SK-N-SH (cell line): ENCODE results near the gene CCDC174. TPM values are rescaled to one million over a fixed set of nuclear protein-coding genes. Genes with fewer than 3 reads are reported as not detected.

Experiments used
- CTCF ChIA-PET: fragments of 300-600, 350-600 bp; formaldehyde crosslinking; extraction: SDS; loops from one replicate; lab custom pipeline; 2021; lab: Yijun Ruan, JAX
- POLR2A ChIA-PET: fragments of 350-600 bp; sonication (Branson Sonifier 250); formaldehyde crosslinking; extraction: SDS; loops from one replicate; lab custom pipeline; 2020; ENCODE audit warnings: antibody characterized with exemption, inconsistent platforms; lab: Yijun Ruan, JAX
- DNase-seq: peaks from one replicate; pipeline ENCODE4 v3.0.0; 2012
- H2AFZ ChIP-seq: fragments of 200-600 bp; sonication (generic); 2 replicates; pipeline ENCODE4 v1.8.1; 2016; ENCODE audit warnings: antibody characterized with exemption, mild to moderate bottlenecking, low read depth
- H3F3A ChIP-seq: fragments of 200-600 bp; sonication (generic); replicated peaks from 2 replicates; pipeline ENCODE3; 2016; ENCODE audit warnings: antibody characterized with exemption, mild to moderate bottlenecking; ENCODE audit not compliant: insufficient read depth
- H3K27ac ChIP-seq, 2 experiments: fragments of 200-500 bp in 1 of 2; fragments of 200-600 bp in 1 of 2; sonication (Bioruptor generic) in 1 of 2; sonication (generic), shearing (Covaris generic) in 1 of 2; 2 replicates each; pipeline versions ENCODE4 v1.5.1 to v1.6.1; 2014 to 2016; ENCODE audit warnings: low read depth in 2 of 2, inconsistent platforms in 1 of 2, low read length in 1 of 2, mild to moderate bottlenecking in 1 of 2, mixed read lengths in 1 of 2
- H3K27me3 ChIP-seq: fragments of 200-600 bp; sonication (generic), shearing (Covaris generic); 2 replicates; pipeline ENCODE4 v1.6.1; 2016; ENCODE audit warnings: mixed run types; ENCODE audit not compliant: insufficient read depth
- H3K36me3 ChIP-seq, 2 experiments: fragments of 200-500 bp in 1 of 2; fragments of 200-600 bp in 1 of 2; sonication (Bioruptor generic) in 1 of 2; sonication (generic) in 1 of 2; replicated peaks in 1 of 2; 2 replicates each; pipeline versions ENCODE3 to v1.5.1; 2014 to 2016; ENCODE audit warnings: low read length in 1 of 2, mild to moderate bottlenecking in 1 of 2; ENCODE audit not compliant: insufficient read depth in 2 of 2, control insufficient read depth in 1 of 2
- H3K4me1 ChIP-seq, 2 experiments: fragments of 200-500 bp in 1 of 2; fragments of 200-600 bp in 1 of 2; sonication (Bioruptor generic) in 1 of 2; sonication (generic), shearing (Covaris generic) in 1 of 2; 2 replicates each; pipeline versions ENCODE4 v1.5.1 to v1.6.1; 2014 to 2016; ENCODE audit warnings: low read depth in 1 of 2, low read length in 1 of 2, mixed run types in 1 of 2; ENCODE audit not compliant: insufficient read depth in 2 of 2, control insufficient read depth in 1 of 2
- H3K4me2 ChIP-seq: fragments of 200-600 bp; sonication (generic), shearing (Covaris generic); 2 replicates; pipeline ENCODE4 v1.6.1; 2017; ENCODE audit warnings: mixed run types
- H3K4me3 ChIP-seq, 2 experiments: fragments of 200-500 bp in 1 of 2; fragments of 200-600 bp in 1 of 2; sonication (Bioruptor generic) in 1 of 2; sonication (generic), shearing (Covaris generic) in 1 of 2; 2 replicates each; pipeline versions ENCODE4 v1.5.1 to v1.8.1; 2014 to 2016; ENCODE audit warnings: low read depth in 2 of 2, inconsistent platforms in 1 of 2, low read length in 1 of 2, mild to moderate bottlenecking in 1 of 2, mixed read lengths in 1 of 2, moderate library complexity in 1 of 2
- H3K79me2 ChIP-seq: fragments of 200-600 bp; sonication (generic); 2 replicates; pipeline ENCODE4 v1.8.1; 2017; ENCODE audit warnings: mild to moderate bottlenecking; ENCODE audit not compliant: insufficient read depth
- H3K9ac ChIP-seq: fragments of 200-600 bp; sonication (generic); 2 replicates; pipeline ENCODE4 v1.6.1; 2017; ENCODE audit warnings: mixed run types
- H3K9me2 ChIP-seq: fragments of 200-600 bp; sonication (generic); 2 replicates; pipeline ENCODE4 v1.6.1; 2017; ENCODE audit warnings: mixed run types
- H3K9me3 ChIP-seq: fragments of 200-600 bp; sonication (generic); 2 replicates; pipeline ENCODE4 v1.6.1; 2017; ENCODE audit warnings: mixed run types, mild to moderate bottlenecking, moderate library complexity
- H4K20me1 ChIP-seq: fragments of 200-600 bp; sonication (generic); 2 replicates; pipeline ENCODE4 v1.6.1; 2017; ENCODE audit warnings: mild to moderate bottlenecking, mixed run types; ENCODE audit not compliant: insufficient read depth
- EZH2phosphoT487 ChIP-seq: fragments of 200-600 bp; sonication (generic); IDR thresholded peaks from 2 replicates; pipeline ENCODE4 v1.6.1; 2017; ENCODE audit warnings: low read depth, mixed run types, mild to moderate bottlenecking, antibody characterized with exemption, moderate library complexity, borderline replicate concordance
- FOXM1 ChIP-seq: IDR thresholded peaks from 2 replicates; pipeline ENCODE4 v1.4.0; 2012; ENCODE audit warnings: low read depth, mild to moderate bottlenecking
- MXI1 ChIP-seq: IDR thresholded peaks from 2 replicates; pipeline ENCODE4 v1.6.1; 2012; ENCODE audit warnings: mild to moderate bottlenecking, low read depth, low read length, improper control_type of control experiment
- POLR2AphosphoS5 ChIP-seq: IDR thresholded peaks from 2 replicates; pipeline ENCODE4 v1.6.1; 2012; ENCODE audit warnings: low read depth, low read length
- RFX5 ChIP-seq: IDR thresholded peaks from 2 replicates; pipeline ENCODE4 v1.6.1; 2012; ENCODE audit warnings: mild to moderate bottlenecking, improper control_type of control experiment, low read length
- TAF1 ChIP-seq: IDR thresholded peaks from 2 replicates; pipeline ENCODE4 v1.6.1; 2012; ENCODE audit warnings: low read depth, mild to moderate bottlenecking, low read length, moderate library complexity, borderline replicate concordance
- TCF12 ChIP-seq: IDR thresholded peaks from 2 replicates; pipeline ENCODE4 v1.4.0; 2012
- TEAD4 ChIP-seq: IDR thresholded peaks from 2 replicates; pipeline ENCODE4 v1.4.0; 2012; ENCODE audit warnings: mild to moderate bottlenecking, borderline replicate concordance; ENCODE audit not compliant: insufficient read depth
- YY1 ChIP-seq: IDR thresholded peaks from 2 replicates; pipeline ENCODE4 v1.4.0; 2012; ENCODE audit warnings: low read depth, mild to moderate bottlenecking
- WGBS: methylation state at CpG from one replicate; pipeline ENCODE4 v1.1.6; 2017; ENCODE audit warnings: low lambda C conversion rate; 5-methylcytosine and 5-hydroxymethylcytosine counted together
- polyA plus RNA-seq, 3 experiments: library from polyadenylated mRNA; depleted of rRNA; stranded (reverse); fragments of >200 nt; gene quantifications; 2 replicates each; pipeline ENCODE4 v1.2.3, GENCODE V29; 2012
- TF ChIP-seq, protein P1 (sequence below): fragments of 200-600 bp; sonication (generic); IDR thresholded peaks from 2 replicates; pipeline ENCODE4 v1.6.1; 2017; ENCODE audit warnings: antibody characterized with exemption, mild to moderate bottlenecking, moderate library complexity
- TF ChIP-seq, protein P2 (sequence below): fragments of 150-350 bp; IDR thresholded peaks from 2 replicates; pipeline ENCODE4 v1.6.1; 2017; ENCODE audit warnings: antibody characterized with exemption, low read length, low read depth, borderline replicate concordance
- TF ChIP-seq, protein P3 (sequence below): IDR thresholded peaks from 2 replicates; pipeline ENCODE4 v1.4.0; 2012; ENCODE audit warnings: low read depth
- TF ChIP-seq, protein P4 (sequence below): IDR thresholded peaks from 2 replicates; pipeline ENCODE4; 2012
- TF ChIP-seq, protein P5 (sequence below): fragments of 150-350 bp; IDR thresholded peaks from 2 replicates; pipeline ENCODE4 v1.6.1; 2016; ENCODE audit warnings: mild to moderate bottlenecking, low read depth, low read length
- TF ChIP-seq, protein P6 (sequence below): IDR thresholded peaks from 2 replicates; pipeline ENCODE4 v1.4.0; 2012; ENCODE audit warnings: low read depth, borderline replicate concordance

Gene CCDC174
- polyA plus RNA-seq, 1 of the 3 experiments (the other 2 are of a cell fraction) = 6.6 TPM

DNA sequence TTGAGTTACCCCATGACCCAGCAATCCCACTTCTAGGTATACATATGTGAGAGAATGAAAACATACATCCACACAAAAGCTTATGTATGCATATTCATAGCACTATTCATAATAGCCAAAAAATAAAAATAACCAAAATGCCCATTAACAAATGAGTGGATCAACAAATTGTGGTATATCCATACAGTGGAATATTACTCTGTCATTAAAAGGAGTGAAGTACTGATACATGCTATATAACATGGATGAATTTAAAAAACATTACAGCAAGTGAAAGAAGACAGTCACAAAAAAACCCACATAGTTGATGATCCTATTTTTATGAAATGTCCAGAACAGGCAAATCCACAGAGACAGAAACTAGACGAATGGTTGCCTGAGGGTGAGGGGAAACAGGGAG is 28.6 kb downstream of the CCDC174 start:
- no peak overlapping the region for H2AFZ ChIP-seq
- H3K4me3 ChIP-seq = no peak overlapping the region
- no peaks in the 10 kb centered on the region for H4K20me1 ChIP-seq
- TF ChIP-seq, protein P1, sequence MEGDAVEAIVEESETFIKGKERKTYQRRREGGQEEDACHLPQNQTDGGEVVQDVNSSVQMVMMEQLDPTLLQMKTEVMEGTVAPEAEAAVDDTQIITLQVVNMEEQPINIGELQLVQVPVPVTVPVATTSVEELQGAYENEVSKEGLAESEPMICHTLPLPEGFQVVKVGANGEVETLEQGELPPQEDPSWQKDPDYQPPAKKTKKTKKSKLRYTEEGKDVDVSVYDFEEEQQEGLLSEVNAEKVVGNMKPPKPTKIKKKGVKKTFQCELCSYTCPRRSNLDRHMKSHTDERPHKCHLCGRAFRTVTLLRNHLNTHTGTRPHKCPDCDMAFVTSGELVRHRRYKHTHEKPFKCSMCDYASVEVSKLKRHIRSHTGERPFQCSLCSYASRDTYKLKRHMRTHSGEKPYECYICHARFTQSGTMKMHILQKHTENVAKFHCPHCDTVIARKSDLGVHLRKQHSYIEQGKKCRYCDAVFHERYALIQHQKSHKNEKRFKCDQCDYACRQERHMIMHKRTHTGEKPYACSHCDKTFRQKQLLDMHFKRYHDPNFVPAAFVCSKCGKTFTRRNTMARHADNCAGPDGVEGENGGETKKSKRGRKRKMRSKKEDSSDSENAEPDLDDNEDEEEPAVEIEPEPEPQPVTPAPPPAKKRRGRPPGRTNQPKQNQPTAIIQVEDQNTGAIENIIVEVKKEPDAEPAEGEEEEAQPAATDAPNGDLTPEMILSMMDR = no peak
- TF ChIP-seq MXI1 (no peak), RFX5 (no peak), YY1 (no peak), TCF12 (no peak), POLR2AphosphoS5 (no peak), TEAD4 (no peak), EZH2phosphoT487 (no peak), FOXM1 (no peak), TAF1 (no peak)
- TF ChIP-seq, protein P2, sequence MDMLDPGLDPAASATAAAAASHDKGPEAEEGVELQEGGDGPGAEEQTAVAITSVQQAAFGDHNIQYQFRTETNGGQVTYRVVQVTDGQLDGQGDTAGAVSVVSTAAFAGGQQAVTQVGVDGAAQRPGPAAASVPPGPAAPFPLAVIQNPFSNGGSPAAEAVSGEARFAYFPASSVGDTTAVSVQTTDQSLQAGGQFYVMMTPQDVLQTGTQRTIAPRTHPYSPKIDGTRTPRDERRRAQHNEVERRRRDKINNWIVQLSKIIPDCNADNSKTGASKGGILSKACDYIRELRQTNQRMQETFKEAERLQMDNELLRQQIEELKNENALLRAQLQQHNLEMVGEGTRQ = no peak
- TF ChIP-seq, protein P3, sequence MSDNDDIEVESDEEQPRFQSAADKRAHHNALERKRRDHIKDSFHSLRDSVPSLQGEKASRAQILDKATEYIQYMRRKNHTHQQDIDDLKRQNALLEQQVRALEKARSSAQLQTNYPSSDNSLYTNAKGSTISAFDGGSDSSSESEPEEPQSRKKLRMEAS = no peak
- TF ChIP-seq, protein P4, sequence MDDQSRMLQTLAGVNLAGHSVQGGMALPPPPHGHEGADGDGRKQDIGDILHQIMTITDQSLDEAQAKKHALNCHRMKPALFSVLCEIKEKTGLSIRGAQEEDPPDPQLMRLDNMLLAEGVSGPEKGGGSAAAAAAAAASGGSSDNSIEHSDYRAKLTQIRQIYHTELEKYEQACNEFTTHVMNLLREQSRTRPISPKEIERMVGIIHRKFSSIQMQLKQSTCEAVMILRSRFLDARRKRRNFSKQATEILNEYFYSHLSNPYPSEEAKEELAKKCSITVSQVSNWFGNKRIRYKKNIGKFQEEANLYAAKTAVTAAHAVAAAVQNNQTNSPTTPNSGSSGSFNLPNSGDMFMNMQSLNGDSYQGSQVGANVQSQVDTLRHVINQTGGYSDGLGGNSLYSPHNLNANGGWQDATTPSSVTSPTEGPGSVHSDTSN = no peak
- TF ChIP-seq, protein P5, sequence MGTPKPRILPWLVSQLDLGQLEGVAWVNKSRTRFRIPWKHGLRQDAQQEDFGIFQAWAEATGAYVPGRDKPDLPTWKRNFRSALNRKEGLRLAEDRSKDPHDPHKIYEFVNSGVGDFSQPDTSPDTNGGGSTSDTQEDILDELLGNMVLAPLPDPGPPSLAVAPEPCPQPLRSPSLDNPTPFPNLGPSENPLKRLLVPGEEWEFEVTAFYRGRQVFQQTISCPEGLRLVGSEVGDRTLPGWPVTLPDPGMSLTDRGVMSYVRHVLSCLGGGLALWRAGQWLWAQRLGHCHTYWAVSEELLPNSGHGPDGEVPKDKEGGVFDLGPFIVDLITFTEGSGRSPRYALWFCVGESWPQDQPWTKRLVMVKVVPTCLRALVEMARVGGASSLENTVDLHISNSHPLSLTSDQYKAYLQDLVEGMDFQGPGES = no peak
- TF ChIP-seq, protein P6, sequence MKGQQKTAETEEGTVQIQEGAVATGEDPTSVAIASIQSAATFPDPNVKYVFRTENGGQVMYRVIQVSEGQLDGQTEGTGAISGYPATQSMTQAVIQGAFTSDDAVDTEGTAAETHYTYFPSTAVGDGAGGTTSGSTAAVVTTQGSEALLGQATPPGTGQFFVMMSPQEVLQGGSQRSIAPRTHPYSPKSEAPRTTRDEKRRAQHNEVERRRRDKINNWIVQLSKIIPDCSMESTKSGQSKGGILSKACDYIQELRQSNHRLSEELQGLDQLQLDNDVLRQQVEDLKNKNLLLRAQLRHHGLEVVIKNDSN = no peak
- CTCF ChIA-PET = interaction anchor here (1.5 to 15.2 kb wide), 2 partner anchors 110 to 243 kb away, joined by 3 to 202 read pairs; no protein-coding TSS in a partner anchor
- no peak overlapping the region for H3K9ac ChIP-seq
- H3K27me3 ChIP-seq = no peaks in the 10 kb centered on the region
- H3K9me3 ChIP-seq = no peaks in the 10 kb centered on the region
- 79% methylated on average over 1 of the region's 1 CpG for WGBS
- H3K4me2 ChIP-seq = no peak overlapping the region
- H3F3A ChIP-seq = no peaks in the 10 kb centered on the region
- no peak for DNase-seq
- H3K4me1 ChIP-seq = peaks cover 0 to 14% of the 10 kb centered on the region in 2 experiments; a peak in 2 of 4 replicates
- H3K9me2 ChIP-seq = no peaks in the 10 kb centered on the region
- POLR2A ChIA-PET = interaction anchor here (0.6 kb wide), 1 partner anchor 121 kb away, joined by 5 read pairs; no protein-coding TSS in a partner anchor
- no peaks in the 10 kb centered on the region for H3K36me3 ChIP-seq
- H3K27ac ChIP-seq = no peak overlapping the region
- H3K79me2 ChIP-seq = no peaks in the 10 kb centered on the region
